Loucy (cell line): ENCODE results near the gene CDH13.

Experiments used
- H2AFZ ChIP-seq: fragments of 200-600 bp; sonication (generic); 2 replicates; pipeline ENCODE4 v1.6.0; 2016; ENCODE audit warnings: antibody characterized with exemption, mild to moderate bottlenecking, low read length, moderate library complexity
- H3F3A ChIP-seq: fragments of 200-600 bp; 2 replicates; pipeline ENCODE4 v1.6.0; 2016; ENCODE audit warnings: antibody characterized with exemption, low read depth, mild to moderate bottlenecking
- H3K27me3 ChIP-seq: fragments of 200-600 bp; sonication (generic); 2 replicates; pipeline ENCODE4 v1.6.1; 2014; ENCODE audit warnings: low read length, mild to moderate bottlenecking; ENCODE audit not compliant: insufficient read depth, poor library complexity, severe bottlenecking
- H3K36me3 ChIP-seq: fragments of 200-600 bp; sonication (generic); 2 replicates; pipeline ENCODE4 v1.6.1; 2016; ENCODE audit warnings: low read length; ENCODE audit not compliant: insufficient read depth
- H3K4me1 ChIP-seq: fragments of 200-600 bp; sonication (generic); 2 replicates; pipeline ENCODE4 v1.5.1; 2014; ENCODE audit warnings: low read length, mild to moderate bottlenecking; ENCODE audit not compliant: insufficient read depth, poor library complexity, severe bottlenecking
- H3K4me2 ChIP-seq: fragments of 200-600 bp; sonication (generic); 2 replicates; pipeline ENCODE4 v1.6.0; 2014; ENCODE audit warnings: antibody characterized with exemption, low read length, low read depth, mild to moderate bottlenecking; ENCODE audit not compliant: poor library complexity, severe bottlenecking
- H3K4me3 ChIP-seq: fragments of 200-600 bp; sonication (generic); 2 replicates; pipeline ENCODE4 v1.5.1; 2014; ENCODE audit warnings: low read length, mild to moderate bottlenecking, mixed read lengths; ENCODE audit not compliant: poor library complexity, severe bottlenecking
- H3K79me2 ChIP-seq: fragments of 200-600 bp; sonication (generic); 2 replicates; pipeline ENCODE4 v1.6.1; 2014; ENCODE audit warnings: low read length; ENCODE audit not compliant: insufficient read depth
- H3K9ac ChIP-seq: fragments of 200-600 bp; sonication (generic); 2 replicates; pipeline ENCODE4 v1.6.0; 2014; ENCODE audit warnings: mild to moderate bottlenecking, low read depth, low read length, moderate library complexity; ENCODE audit not compliant: poor library complexity, severe bottlenecking
- H3K9me2 ChIP-seq: fragments of 200-600 bp; sonication (generic); replicated peaks from 2 replicates; pipeline ENCODE4 v1.6.1; 2016; ENCODE audit warnings: low read depth, low read length, mixed read lengths
- H3K9me3 ChIP-seq: fragments of 200-600 bp; sonication (generic); 2 replicates; pipeline ENCODE4 v1.6.1; 2014; ENCODE audit warnings: mild to moderate bottlenecking, antibody characterized with exemption, low read length, low read depth; ENCODE audit not compliant: insufficient read depth
- H4K20me1 ChIP-seq: fragments of 200-600 bp; sonication (generic); 2 replicates; pipeline ENCODE4 v1.6.0; 2014; ENCODE audit warnings: antibody characterized with exemption, low read length, mild to moderate bottlenecking; ENCODE audit not compliant: insufficient read depth, poor library complexity, severe bottlenecking
- CTCF ChIP-seq: fragments of 200-600 bp; sonication (generic); conservative IDR thresholded peaks from 2 replicates; pipeline ENCODE4 v1.5.1; 2014; ENCODE audit warnings: mild to moderate bottlenecking, antibody characterized with exemption, low read length
- EZH2phosphoT487 ChIP-seq: fragments of 200-600 bp; IDR thresholded peaks from 2 replicates; pipeline ENCODE4 v1.6.1; 2018; ENCODE audit warnings: antibody characterized with exemption, mild to moderate bottlenecking, moderate library complexity, borderline replicate concordance

The CDH13 gene

GRCh38 chr16:83138512-83138911 is 511.7 kb downstream of the CDH13 start:
- Histone ChIP-seq H3F3A (no peaks in the 10 kb centered on the region), H3K4me1 (no peaks in the 10 kb centered on the region), H3K79me2 (no peaks in the 10 kb centered on the region), H3K4me3 (no peak overlapping the region), H3K9ac (no peak overlapping the region), H3K9me3 (no peaks in the 10 kb centered on the region), H3K36me3 (no peaks in the 10 kb centered on the region), H4K20me1 (no peaks in the 10 kb centered on the region), H2AFZ (no peak overlapping the region), H3K27me3 (no peaks in the 10 kb centered on the region), H3K4me2 (no peak overlapping the region), H3K9me2 (no peaks in the 10 kb centered on the region)
- TF ChIP-seq EZH2phosphoT487 (no peak), CTCF (no peak)

DNA sequence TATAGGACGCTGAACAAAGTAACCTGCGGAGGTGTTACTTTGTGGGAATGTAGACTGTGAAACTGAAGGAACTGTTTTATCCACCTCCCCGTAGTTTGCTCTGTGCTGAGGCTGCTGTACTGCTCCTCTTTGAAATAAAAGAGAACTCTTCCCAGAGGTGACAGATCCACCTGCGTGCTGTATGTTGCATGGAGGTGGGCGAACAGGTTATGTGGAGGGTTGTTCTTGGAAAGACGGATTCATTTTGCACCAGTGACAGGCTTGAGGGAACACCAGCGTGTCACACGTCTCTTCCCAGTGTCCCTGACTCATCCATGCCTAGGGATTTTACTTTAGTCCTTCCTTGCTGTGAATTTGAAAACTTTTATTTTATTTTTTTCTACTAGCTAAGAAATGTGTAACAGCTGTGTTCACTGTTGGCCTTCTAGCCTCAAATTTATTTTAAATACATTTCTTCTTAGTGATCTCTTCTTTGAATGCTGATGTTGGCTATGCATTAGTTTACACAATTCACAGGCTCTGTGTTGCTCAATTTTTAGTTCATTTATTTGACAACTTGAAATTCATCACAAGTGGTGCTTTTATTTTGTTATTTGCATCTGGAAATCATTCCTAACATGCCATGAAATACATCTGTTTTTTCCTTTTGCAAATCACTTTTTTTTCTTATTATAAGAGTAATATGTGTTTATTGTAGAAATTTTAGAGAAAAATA is 512.4 kb downstream of the CDH13 start:
- Histone ChIP-seq H4K20me1 (no peaks in the 10 kb centered on the region), H2AFZ (no peak overlapping the region), H3K9ac (no peak overlapping the region), H3K27me3 (no peaks in the 10 kb centered on the region), H3K4me3 (no peak overlapping the region), H3F3A (no peaks in the 10 kb centered on the region), H3K4me1 (no peaks in the 10 kb centered on the region), H3K36me3 (no peaks in the 10 kb centered on the region), H3K79me2 (no peaks in the 10 kb centered on the region), H3K9me3 (no peaks in the 10 kb centered on the region), H3K4me2 (no peak overlapping the region), H3K9me2 (no peaks in the 10 kb centered on the region)
- no peak for TF ChIP-seq CTCF
- TF ChIP-seq EZH2phosphoT487: no peak

DNA sequence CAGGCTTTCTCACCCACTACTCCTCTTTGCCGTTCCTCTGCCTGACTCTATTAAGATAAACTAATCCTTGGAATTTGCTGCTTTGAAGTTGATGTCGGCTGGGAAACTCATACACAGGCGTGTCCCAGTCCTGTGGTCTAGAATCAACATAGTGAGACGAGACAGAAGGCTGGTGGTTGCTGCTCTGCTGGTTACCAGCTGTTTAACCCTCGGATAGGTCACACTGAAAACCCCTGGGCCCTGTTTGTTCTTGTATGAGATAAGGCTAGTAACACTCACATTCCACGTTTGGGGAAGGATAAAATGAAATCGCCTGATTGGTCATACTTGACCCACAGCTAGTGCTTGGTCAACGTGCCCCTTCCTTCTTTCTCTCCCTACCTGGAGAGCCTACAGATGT is 517.0 kb downstream of the CDH13 start:
- Histone ChIP-seq H2AFZ (no peak overlapping the region), H3K79me2 (no peaks in the 10 kb centered on the region), H3K9me3 (no peaks in the 10 kb centered on the region), H3K9ac (no peak overlapping the region), H3K4me2 (no peak overlapping the region), H3K27me3 (no peaks in the 10 kb centered on the region), H3K36me3 (no peaks in the 10 kb centered on the region), H3F3A (no peaks in the 10 kb centered on the region), H4K20me1 (no peaks in the 10 kb centered on the region), H3K4me3 (no peak overlapping the region), H3K4me1 (no peaks in the 10 kb centered on the region), H3K9me2 (no peaks in the 10 kb centered on the region)
- TF ChIP-seq CTCF: no peak
- TF ChIP-seq EZH2phosphoT487: no peak
